CD8-positive, alpha-beta memory T cell (primary cell): Measurements from ENCODE around the gene FAM180B. TPM values are rescaled to one million over a fixed set of nuclear protein-coding genes. Genes with fewer than 3 reads are reported as not detected.
"Not testable (repeated sequence)": the region's sequence is repeated elsewhere in the genome, so short reads cannot be mapped to it uniquely, and the experiment has no call there.

ENCODE experiments used
- CTCF ChIA-PET: fragments of 350-600 bp; sonication (Branson Sonifier 250); formaldehyde crosslinking; loops from one replicate; lab custom pipeline; 2021; ENCODE audit warnings: antibody characterized with exemption; lab: Charles Lee
- POLR2A ChIA-PET: fragments of 350-600 bp; sonication (Branson Sonifier 250); formaldehyde crosslinking; loops from one replicate; lab custom pipeline; 2021; ENCODE audit warnings: antibody characterized with exemption; lab: Charles Lee
- DNase-seq, 5 donors: peaks; one replicate each; pipeline versions ENCODE4 v3.0.0 to v3.0.0-alpha.2; 2020 to 2022; ENCODE audit warnings: mixed read lengths in 1 of 5
- H3K27ac ChIP-seq: one replicate; pipeline ENCODE4 v1.7.0; 2013; ENCODE audit warnings: low read depth, mild to moderate bottlenecking, low read length, moderate library complexity
- H3K27me3 ChIP-seq: 2 replicates; pipeline ENCODE4 v1.7.0; 2013; ENCODE audit warnings: low read length, mild to moderate bottlenecking; ENCODE audit not compliant: insufficient read depth, poor library complexity, severe bottlenecking
- H3K36me3 ChIP-seq: 2 replicates; pipeline ENCODE4 v1.7.0; 2013; ENCODE audit warnings: mild to moderate bottlenecking, low read length, moderate library complexity; ENCODE audit not compliant: insufficient read depth
- H3K4me1 ChIP-seq: 2 replicates; pipeline ENCODE4 v1.7.0; 2013; ENCODE audit warnings: mild to moderate bottlenecking, low read length, moderate library complexity; ENCODE audit not compliant: insufficient read depth
- H3K4me3 ChIP-seq: 2 replicates; pipeline ENCODE4 v1.7.0; 2013; ENCODE audit warnings: mild to moderate bottlenecking, low read length
- H3K9me3 ChIP-seq: 2 replicates; pipeline ENCODE4 v1.7.0; 2013; ENCODE audit warnings: mild to moderate bottlenecking, low read length
- H3K27ac Mint-ChIP-seq, 8 donors: one replicate each; pipeline ENCODE4 v1.8.0; 2020 to 2021; ENCODE audit warnings: mixed read lengths in 8 of 8, mild to moderate bottlenecking in 6 of 8, inconsistent platforms in 3 of 8, moderate library complexity in 3 of 8
- H3K27me3 Mint-ChIP-seq, 2 donors: one replicate each; pipeline ENCODE4 v1.8.0; 2020 to 2021; ENCODE audit warnings: mixed read lengths in 2 of 2, mild to moderate bottlenecking in 1 of 2, moderate library complexity in 1 of 2
- H3K36me3 Mint-ChIP-seq, 3 donors: one replicate each; pipeline ENCODE4 v1.8.0; 2020 to 2021; ENCODE audit warnings: mixed read lengths in 3 of 3, inconsistent platforms in 1 of 3, mild to moderate bottlenecking in 1 of 3
- H3K4me1 Mint-ChIP-seq, 3 donors: one replicate each; pipeline ENCODE4 v1.8.0; 2020 to 2021; ENCODE audit warnings: mixed read lengths in 3 of 3, inconsistent platforms in 1 of 3, mild to moderate bottlenecking in 1 of 3
- H3K4me3 Mint-ChIP-seq, 7 donors: one replicate each; pipeline ENCODE4 v1.8.0; 2020 to 2021; ENCODE audit warnings: mixed read lengths in 7 of 7, mild to moderate bottlenecking in 6 of 7, moderate library complexity in 4 of 7, inconsistent platforms in 2 of 7
- H3K9me3 Mint-ChIP-seq, 5 donors: one replicate each; pipeline ENCODE4 v1.8.0; 2020 to 2022; ENCODE audit warnings: mixed read lengths in 5 of 5, mild to moderate bottlenecking in 3 of 5, moderate library complexity in 2 of 5, inconsistent platforms in 1 of 5
- polyA plus RNA-seq: library from polyadenylated mRNA; unstranded; fragments of 300-500 nt; fragmentation: Illumina TruSeq; gene quantifications from one replicate; pipeline ENCODE4 v1.2.3, GENCODE V29; 2021
- total RNA-seq, 2 experiments: library from RNA; stranded (reverse); gene quantifications; one replicate each; pipeline ENCODE4 v1.2.3, GENCODE V29; 2021

FAM180B gene
- total and polyA plus RNA-seq, 3 experiments from 2014 or later: 0.20 TPM; not detected in 2

DNA sequence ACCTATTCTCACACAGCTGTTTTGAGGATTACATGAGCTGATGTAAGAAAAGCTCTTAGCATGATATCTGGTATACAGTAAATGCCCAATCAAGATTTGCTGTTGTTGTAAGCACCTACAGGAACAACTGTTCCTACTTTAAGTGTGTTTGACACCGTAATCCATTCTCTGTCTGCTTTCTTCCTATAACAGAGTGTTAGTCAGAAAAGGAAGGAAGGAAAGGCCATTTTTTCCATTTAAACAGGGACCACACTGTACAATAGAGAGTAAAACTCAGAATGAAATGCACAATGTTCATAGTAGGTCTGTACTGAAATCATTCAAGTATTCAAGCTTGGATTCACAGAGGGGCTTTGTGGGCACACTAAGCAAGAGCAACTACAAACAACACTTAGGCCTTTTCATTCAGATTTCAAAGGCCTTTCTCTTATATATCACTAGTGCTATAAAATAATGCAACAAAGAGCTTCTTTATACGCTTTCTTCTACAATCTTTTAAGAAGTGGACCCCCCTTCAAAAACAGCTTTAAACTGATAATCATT is 34.4 kb downstream of the FAM180B start:
- H3K27ac Mint-ChIP-seq: no peak overlapping the region
- H3K36me3 ChIP-seq: peaks cover 27% of the 10 kb centered on the region

GRCh38 chr11:47626234-47626633 is 39.8 kb downstream of the FAM180B start:
- no peak overlapping the region for H3K27ac ChIP-seq
- H3K4me1 ChIP-seq: no peaks in the 10 kb centered on the region
- peaks cover 39% of the 10 kb centered on the region for H3K36me3 ChIP-seq
- Mint-ChIP-seq H3K27me3 (no peaks in the 10 kb centered on the region), H3K36me3 (peaks cover 4 to 87% (median 23%) of the 10 kb centered on the region in 3 donors), H3K4me3 (no peak overlapping the region), H3K27ac (peak overlapping the region in 1 of 8 donors; percentile 38), H3K4me1 (no peaks in the 10 kb centered on the region), H3K9me3 (no peaks in the 10 kb centered on the region)
- ChIA-PET CTCF (no interaction called here), POLR2A (no interaction called here)
- no peak for DNase-seq
- H3K4me3 ChIP-seq: no peak overlapping the region
- no peaks in the 10 kb centered on the region for H3K9me3 ChIP-seq
- H3K27me3 ChIP-seq: no peaks in the 10 kb centered on the region

More for the DNA sequence above, 34.4 kb downstream of the FAM180B start:
- no peaks in the 10 kb centered on the region for H3K4me1 Mint-ChIP-seq
- no peaks in the 10 kb centered on the region for H3K9me3 Mint-ChIP-seq
- H3K4me3 Mint-ChIP-seq: no peak overlapping the region
- Histone ChIP-seq H3K27ac (no peak overlapping the region), H3K4me3 (no peak overlapping the region), H3K9me3 (no peaks in the 10 kb centered on the region), H3K4me1 (no peaks in the 10 kb centered on the region), H3K27me3 (no peaks in the 10 kb centered on the region)
- H3K36me3 Mint-ChIP-seq: peaks cover 4 to 68% (median 10%) of the 10 kb centered on the region in 3 donors
- ChIA-PET POLR2A (no interaction called here), CTCF (interaction anchor here (1.2 to 1.3 kb wide), 2 partner anchors 12 to 14 kb away, joined by 3 to 4 read pairs; no protein-coding TSS in a partner anchor)
- no peak for DNase-seq
- H3K27me3 Mint-ChIP-seq: no peaks in the 10 kb centered on the region

DNA sequence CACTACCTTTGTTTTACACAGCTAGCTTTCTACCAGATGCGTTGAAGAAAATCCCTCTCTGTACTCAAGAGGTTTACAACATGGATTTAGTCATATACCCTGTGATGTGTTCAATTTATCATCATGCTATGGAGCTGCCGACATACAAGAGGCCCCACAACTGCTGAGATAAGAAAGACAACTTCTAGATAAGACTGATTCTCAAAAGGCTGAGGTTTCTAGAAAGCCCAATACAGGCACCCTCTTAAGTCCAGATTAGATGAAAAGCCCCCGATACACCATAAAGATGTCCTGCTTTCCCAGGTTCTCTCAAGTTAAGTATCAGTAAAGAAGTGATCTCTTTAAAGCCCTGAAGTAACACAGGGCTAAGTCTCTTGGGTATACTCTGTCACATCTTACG is 41.5 kb downstream of the FAM180B start:
- Histone ChIP-seq H3K4me3 (no peak overlapping the region), H3K9me3 (no peaks in the 10 kb centered on the region), H3K4me1 (no peaks in the 10 kb centered on the region), H3K36me3 (peaks cover 24% of the 10 kb centered on the region), H3K27me3 (no peaks in the 10 kb centered on the region), H3K27ac (no peak overlapping the region)
- Mint-ChIP-seq H3K36me3 (peaks cover 10 to 81% (median 25%) of the 10 kb centered on the region in 3 donors), H3K27ac (no peak overlapping the region), H3K27me3 (no peaks in the 10 kb centered on the region), H3K4me1 (no peaks in the 10 kb centered on the region), H3K9me3 (no peaks in the 10 kb centered on the region), H3K4me3 (no peak overlapping the region)
- ChIA-PET CTCF (no interaction called here), POLR2A (no interaction called here)
- no peak for DNase-seq

DNA sequence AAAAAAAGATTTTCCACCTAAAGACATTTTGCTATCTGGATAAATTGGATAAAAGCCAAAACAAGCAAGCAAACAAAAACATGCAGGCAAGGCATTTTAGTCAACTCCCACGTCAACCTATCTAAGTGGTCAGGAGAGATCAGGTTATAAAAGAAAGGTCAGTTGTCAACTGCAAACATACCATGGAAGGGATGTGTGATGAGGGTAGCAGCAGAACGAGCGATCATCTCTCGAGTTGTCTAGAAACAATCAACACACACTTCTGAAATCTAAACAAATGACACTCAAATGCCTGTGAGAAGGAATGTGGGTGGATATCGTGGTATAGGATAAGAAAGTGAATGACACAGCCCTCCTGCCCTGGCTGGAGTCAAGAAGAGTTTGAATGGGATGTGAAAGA is 45.0 kb downstream of the FAM180B start:
- no peak for DNase-seq
- no peaks in the 10 kb centered on the region for H3K9me3 ChIP-seq
- peaks cover 34% of the 10 kb centered on the region for H3K36me3 ChIP-seq
- H3K9me3 Mint-ChIP-seq: no peaks in the 10 kb centered on the region
- H3K4me1 ChIP-seq: no peaks in the 10 kb centered on the region
- H3K27me3 ChIP-seq: no peaks in the 10 kb centered on the region
- no peak overlapping the region for H3K4me3 ChIP-seq
- H3K4me1 Mint-ChIP-seq: no peaks in the 10 kb centered on the region
- H3K36me3 Mint-ChIP-seq: peaks cover 10 to 76% (median 27%) of the 10 kb centered on the region in 3 donors
- H3K4me3 Mint-ChIP-seq: no peak overlapping the region
- no peaks in the 10 kb centered on the region for H3K27me3 Mint-ChIP-seq
- ChIA-PET POLR2A (interaction anchor here (0.6 kb wide), 1 partner anchor 26 kb away, joined by 6 read pairs; no protein-coding TSS in a partner anchor), CTCF (no interaction called here)
- no peak overlapping the region for H3K27ac ChIP-seq
- no peak overlapping the region for H3K27ac Mint-ChIP-seq

GRCh38 chr11:47636331-47636730 is 49.9 kb downstream of the FAM180B start:
- H3K27ac Mint-ChIP-seq, H3K4me3 ChIP-seq, H3K9me3 ChIP-seq, H3K27ac ChIP-seq, H3K27me3 Mint-ChIP-seq, DNase-seq, H3K4me1 ChIP-seq, H3K9me3 Mint-ChIP-seq, POLR2A ChIA-PET, H3K27me3 ChIP-seq, H3K4me3 Mint-ChIP-seq: not testable (repeated sequence)
- peaks cover 12% of the 10 kb centered on the region for H3K36me3 ChIP-seq
- CTCF ChIA-PET: interaction anchor here (0.9 kb wide), 1 partner anchor 11 kb away, joined by 3 read pairs; no protein-coding TSS in a partner anchor
- Mint-ChIP-seq H3K4me1 (peaks cover 4 to 18% (median 16%) of the 10 kb centered on the region in 3 donors), H3K36me3 (peaks cover 14 to 56% (median 19%) of the 10 kb centered on the region in 3 donors)

Other genes starting within 250 kb of the FAM180B start
- gene MYBPC3, start 234.0 kb upstream of the FAM180B start, total RNA-seq: not detected
- gene MYBPC3, start 234.0 kb upstream of the FAM180B start, polyA plus RNA-seq: not detected
- 1 to 10 TPM; 1.8 to 2.0 TPM for gene SPI1, start 208.1 kb upstream of the FAM180B start, total RNA-seq
- not detected for gene SPI1, start 208.1 kb upstream of the FAM180B start, polyA plus RNA-seq
- 10 to 100 TPM; 20.2 to 23.4 TPM for gene SLC39A13, start 178.1 kb upstream of the FAM180B start, total RNA-seq
- gene SLC39A13, start 178.1 kb upstream of the FAM180B start, polyA plus RNA-seq: 39.4 TPM
- gene PSMC3, start 160.2 kb upstream of the FAM180B start, total RNA-seq: 100 to 1,000 TPM; 200 to 219 TPM
- 118 TPM for gene PSMC3, start 160.2 kb upstream of the FAM180B start, polyA plus RNA-seq
- under 1 TPM; 0.29 to 0.79 TPM for gene RAPSN, start 137.5 kb upstream of the FAM180B start, total RNA-seq
- gene RAPSN, start 137.5 kb upstream of the FAM180B start, polyA plus RNA-seq: not detected
- gene CELF1, start 33.5 kb upstream of the FAM180B start, total RNA-seq: 100 to 1,000 TPM; 160 to 168 TPM
- 80.8 TPM for gene CELF1, start 33.5 kb upstream of the FAM180B start, polyA plus RNA-seq
- gene PTPMT1, start 21.1 kb upstream of the FAM180B start, total RNA-seq: 10 to 100 TPM; 53.3 to 53.8 TPM
- gene PTPMT1, start 21.1 kb upstream of the FAM180B start, polyA plus RNA-seq: 71.2 TPM
- gene KBTBD4, start 7.7 kb upstream of the FAM180B start, total RNA-seq: 10 to 100 TPM; 24.8 to 26.4 TPM
- gene KBTBD4, start 7.7 kb upstream of the FAM180B start, polyA plus RNA-seq: 46.5 TPM
- 100 to 1,000 TPM; 147 to 157 TPM for gene NDUFS3, start 7.6 kb upstream of the FAM180B start, total RNA-seq
- 98.9 TPM for gene NDUFS3, start 7.6 kb upstream of the FAM180B start, polyA plus RNA-seq
- under 1 TPM in 1 of 2 experiments, not detected in 1; 0.18 TPM for gene C1QTNF4, start 7.7 kb downstream of the FAM180B start, total RNA-seq
- gene C1QTNF4, start 7.7 kb downstream of the FAM180B start, polyA plus RNA-seq: not detected
- gene MTCH2, start 55.9 kb downstream of the FAM180B start, total RNA-seq: 100 to 1,000 TPM; 124 to 131 TPM
- 63.7 TPM for gene MTCH2, start 55.9 kb downstream of the FAM180B start, polyA plus RNA-seq
- 1 to 10 TPM; 2.6 to 2.9 TPM for gene AGBL2, start 128.7 kb downstream of the FAM180B start, total RNA-seq
- gene AGBL2, start 128.7 kb downstream of the FAM180B start, polyA plus RNA-seq: 1.0 TPM
- gene FNBP4, start 180.7 kb downstream of the FAM180B start, total RNA-seq: 100 to 1,000 TPM; 103 to 110 TPM
- 40.4 TPM for gene FNBP4, start 180.7 kb downstream of the FAM180B start, polyA plus RNA-seq